SK-N-SH treated with all-trans-retinoic acid at 6 μM for 48 hours (cell line): ENCODE results near the gene SLC29A3.

Experiments used
- CSDC2 ChIP-seq: fragments of 250-450 bp; sonication (Bioruptor Pico); IDR thresholded peaks from 2 replicates; pipeline ENCODE4 v1.5.0; 2020; ENCODE audit warnings: mild to moderate bottlenecking, moderate library complexity
- PATZ1 ChIP-seq: fragments of 250-450 bp; sonication (Bioruptor Pico); IDR thresholded peaks from 2 replicates; pipeline ENCODE4 v1.8.0; 2020; ENCODE audit warnings: mild to moderate bottlenecking, moderate library complexity, borderline replicate concordance
- TSHZ2 ChIP-seq: fragments of 250-450 bp; sonication (Bioruptor Pico); IDR thresholded peaks from 2 replicates; pipeline ENCODE4 v1.5.0; 2020; ENCODE audit warnings: mild to moderate bottlenecking, moderate library complexity

- TF ChIP-seq CSDC2 (no peak), TSHZ2 (CRISPR knock-in tag) (no peak), PATZ1 (CRISPR knock-in tag) (no peak)
Observed at GRCh38 chr10:71409516-71410104, 90.6 kb downstream of the SLC29A3 start.
